Pancreas (tissue), 10 donors: ENCODE results near the gene HIPK2. TPM values are rescaled to one million over a fixed set of nuclear protein-coding genes. Genes with fewer than 3 reads are reported as not detected.

Source experiments
- ATAC-seq, 4 donors: fragments of 200-7000 bp; cut with Tn5 transposase; one replicate each; pipeline versions ENCODE4 v1.8.0 to v1.9.1; 2020; ENCODE audit warnings: mild to moderate bottlenecking in 4 of 4, moderate library complexity in 4 of 4
- DNase-seq, 6 donors: peaks; one replicate each; pipeline ENCODE4 v3.0.0-alpha.2; 2020
- FAIRE-seq: peaks from 2 replicates; lab custom pipeline; 2012; peaks lifted over from hg19 to GRCh38; lab: Jason Lieb, UNC
- H3K27ac ChIP-seq, 4 donors: fragments of 200-600 bp; sonication (generic); 1 replicate in 3 of 4; 2 replicates in 1 of 4; pipeline versions ENCODE4 v1.5.0 to v1.8.0; 2020
- H3K27me3 ChIP-seq, 4 donors: fragments of 200-600 bp; one replicate each; pipeline ENCODE4 v1.8.0; 2021
- H3K36me3 ChIP-seq, 3 donors: fragments of 200-600 bp; sonication (generic) in 1 of 3; one replicate each; pipeline versions ENCODE4 v1.5.0 to v1.8.0; 2020 to 2021
- H3K4me1 ChIP-seq, 3 donors: fragments of 200-600 bp; one replicate each; pipeline ENCODE4 v1.8.0; 2021
- H3K4me3 ChIP-seq, 4 donors: fragments of 200-600 bp; sonication (generic) in 2 of 4; one replicate each; pipeline versions ENCODE4 v1.5.0 to v1.8.0; 2020 to 2021
- H3K9me3 ChIP-seq, 4 donors: fragments of 200-600 bp; one replicate each; pipeline ENCODE4 v1.8.0; 2021
- WGBS, 2 donors: extraction: QIAGEN DNeasy Blood & Tissue Kit; methylation state at CpG; one replicate each; pipeline ENCODE4 v1.1.7; 2013; 5-methylcytosine and 5-hydroxymethylcytosine counted together
- intact Hi-C, 3 donors: fragments of 100-400 bp; cut with DNase I; formaldehyde crosslinking; loops; one replicate each; pipeline versions ENCODE4 v1.11.1 to v1.14.2; 2022
- polyA plus RNA-seq, 2 donors: library from polyadenylated mRNA; stranded (reverse); fragments of 200-250 nt; gene quantifications; one replicate each; pipeline ENCODE4 v1.2.3, GENCODE V29; 2013
- total RNA-seq, 6 donors: library from RNA; stranded (reverse); fragmentation: NEBNext Ultra II Directional in 4 of 6; extraction: Animal tissue kit (Norgen Biotek cat#: 25700) in 4 of 6; gene quantifications; one replicate each; pipeline versions ENCODE4 v1.2.1 to v1.2.4, GENCODE V29; 2021 to 2023
- TF ChIP-seq, protein P1 (sequence below), 4 donors: fragments of 200-600 bp; sonication (generic) in 3 of 4; IDR thresholded peaks; one replicate each; pipeline versions ENCODE4 v1.5.0 to v1.8.0; 2021; ENCODE audit warnings: antibody characterized with exemption in 4 of 4
- donor health status: healthy with polysubstance abuse.
- donor health status: DM: no; HTN: no; CAD: no; lungs with moderate emphysema.
- donor health status: DM: no; HTN: no; CAD: no.
- donor health status: control.
- donor health status: control.
- donor health status: Bipolar disorder and iron deficiency.
- donor health status: DM: yes; HTN: yes; CAD: no.
- donor health status: DM: no; HTN: no; CAD: no.
- donor health status: DM: no; HTN: no; CAD: no.
- donor health status: DM: yes; HTN: yes; CAD: no.

Gene HIPK2
- total and polyA plus RNA-seq, 8 donors = 6.7 to 49.0 (median 24.7) TPM

DNA sequence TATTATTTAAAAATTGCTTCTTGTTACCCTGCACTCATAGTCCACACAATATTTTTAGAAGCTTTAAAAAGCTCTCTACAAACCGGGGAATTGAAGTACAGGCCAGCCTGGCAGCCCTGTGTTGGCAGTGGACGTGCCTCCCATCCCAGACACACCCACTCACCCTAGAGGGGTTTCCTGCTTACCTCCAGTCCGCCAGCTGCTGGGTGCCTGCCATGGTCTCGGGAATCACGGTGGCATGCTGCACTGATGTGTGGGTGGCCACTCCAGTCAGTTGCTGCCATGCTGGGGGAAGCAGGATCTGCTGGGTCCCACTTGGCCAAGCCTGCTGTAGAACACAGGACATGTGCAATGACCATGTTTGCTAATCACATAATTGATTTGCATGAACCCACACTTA lies 173.9 kb downstream of the HIPK2 start:
- Histone ChIP-seq H3K27me3 (no peaks in the 10 kb centered on the region), H3K9me3 (no peaks in the 10 kb centered on the region), H3K36me3 (peaks cover 0 to 25% (median 3%) of the 10 kb centered on the region in 3 donors), H3K27ac (no peak overlapping the region), H3K4me1 (peaks cover 0 to 1% (median under 1%) of the 10 kb centered on the region in 3 donors), H3K4me3 (no peak overlapping the region)
- TF ChIP-seq, protein P1, sequence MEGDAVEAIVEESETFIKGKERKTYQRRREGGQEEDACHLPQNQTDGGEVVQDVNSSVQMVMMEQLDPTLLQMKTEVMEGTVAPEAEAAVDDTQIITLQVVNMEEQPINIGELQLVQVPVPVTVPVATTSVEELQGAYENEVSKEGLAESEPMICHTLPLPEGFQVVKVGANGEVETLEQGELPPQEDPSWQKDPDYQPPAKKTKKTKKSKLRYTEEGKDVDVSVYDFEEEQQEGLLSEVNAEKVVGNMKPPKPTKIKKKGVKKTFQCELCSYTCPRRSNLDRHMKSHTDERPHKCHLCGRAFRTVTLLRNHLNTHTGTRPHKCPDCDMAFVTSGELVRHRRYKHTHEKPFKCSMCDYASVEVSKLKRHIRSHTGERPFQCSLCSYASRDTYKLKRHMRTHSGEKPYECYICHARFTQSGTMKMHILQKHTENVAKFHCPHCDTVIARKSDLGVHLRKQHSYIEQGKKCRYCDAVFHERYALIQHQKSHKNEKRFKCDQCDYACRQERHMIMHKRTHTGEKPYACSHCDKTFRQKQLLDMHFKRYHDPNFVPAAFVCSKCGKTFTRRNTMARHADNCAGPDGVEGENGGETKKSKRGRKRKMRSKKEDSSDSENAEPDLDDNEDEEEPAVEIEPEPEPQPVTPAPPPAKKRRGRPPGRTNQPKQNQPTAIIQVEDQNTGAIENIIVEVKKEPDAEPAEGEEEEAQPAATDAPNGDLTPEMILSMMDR (IDR thresholded peaks at IDR 0.05) = no peak
- intact Hi-C loops = no loop called here
- DNase-seq = no peak
- no peak for FAIRE-seq
- no peak for ATAC-seq
- WGBS, 2 donors = 88 to 90% methylated on average over 5 of the region's 5 CpGs

DNA sequence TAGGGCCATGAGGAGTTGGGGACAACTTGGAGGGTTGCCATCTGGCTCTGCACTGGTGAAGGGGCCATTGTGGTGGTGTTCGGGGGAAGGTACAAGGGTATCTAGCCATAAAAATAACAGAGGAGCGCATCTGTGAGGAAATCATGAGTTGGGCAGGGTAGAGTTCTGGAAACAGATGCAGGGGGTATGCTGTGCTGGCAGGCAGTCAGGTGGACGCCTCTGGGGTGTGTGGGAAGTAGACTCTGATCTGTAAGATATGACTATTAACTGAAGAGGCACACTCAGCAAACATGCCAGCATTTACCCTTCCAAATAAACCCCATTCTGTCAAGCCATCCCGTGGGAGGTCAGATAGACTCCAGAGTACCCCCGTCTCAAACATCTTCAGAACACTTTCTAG lies 174.5 kb downstream of the HIPK2 start:
- no peak overlapping the region for H3K27ac ChIP-seq
- 70 to 89% methylated on average over 5 of the region's 5 CpGs for WGBS, 2 donors
- H3K9me3 ChIP-seq = no peaks in the 10 kb centered on the region
- DNase-seq = no peak
- no peak overlapping the region for H3K4me3 ChIP-seq
- peaks cover 5 to 7% (median 7%) of the 10 kb centered on the region in 3 donors for H3K4me1 ChIP-seq
- TF ChIP-seq, protein P1 (IDR thresholded peaks at IDR 0.05) = no peak
- peaks cover 0 to 25% (median 3%) of the 10 kb centered on the region in 3 donors for H3K36me3 ChIP-seq
- no peak for ATAC-seq
- FAIRE-seq = no peak
- intact Hi-C loops = no loop called here
- H3K27me3 ChIP-seq = no peaks in the 10 kb centered on the region

DNA sequence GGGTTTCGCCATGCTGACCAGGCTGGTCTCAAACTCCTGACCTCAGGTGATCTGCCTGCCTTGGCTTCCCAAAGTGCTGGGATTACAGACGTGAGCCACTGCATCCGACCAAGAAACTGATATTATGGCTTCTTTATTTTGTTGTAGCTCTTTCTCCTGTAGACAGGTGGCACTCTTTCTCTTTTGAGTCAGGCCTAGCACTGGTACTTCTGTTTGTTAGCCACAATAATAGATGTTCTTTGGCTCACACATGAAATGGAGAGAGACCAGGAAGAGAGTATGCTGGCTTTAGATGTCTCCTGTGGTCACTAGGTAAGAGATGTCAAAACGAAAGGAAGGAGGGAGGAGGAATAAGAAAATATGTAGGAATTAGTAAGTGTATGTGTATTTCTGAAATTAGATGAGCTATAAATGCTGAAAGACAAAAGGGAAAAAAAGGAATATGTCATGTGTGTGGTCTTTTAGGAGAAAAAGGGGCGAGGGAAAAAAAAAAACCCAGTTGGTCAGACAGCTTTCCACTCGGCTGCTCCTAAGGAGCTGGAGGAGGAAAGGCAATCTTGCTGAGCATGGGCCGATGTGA lies 175.6 kb downstream of the HIPK2 start:
- ATAC-seq = peak in 3 of 4 donors; percentile 66 to 72 (median 70)
- Histone ChIP-seq H3K27ac (no peak overlapping the region), H3K36me3 (peaks cover 0 to 35% (median 3%) of the 10 kb centered on the region in 3 donors), H3K27me3 (no peaks in the 10 kb centered on the region), H3K4me1 (peaks cover 6 to 8% (median 7%) of the 10 kb centered on the region in 3 donors), H3K9me3 (no peaks in the 10 kb centered on the region), H3K4me3 (no peak overlapping the region)
- FAIRE-seq = no peak
- no peak for DNase-seq
- intact Hi-C loops = no loop called here
- 81 to 83% methylated on average over 7 of the region's 7 CpGs for WGBS, 2 donors
- TF ChIP-seq, protein P1 (IDR thresholded peaks at IDR 0.05) = peak in 2 of 4 donors; percentile 19 to 22

DNA sequence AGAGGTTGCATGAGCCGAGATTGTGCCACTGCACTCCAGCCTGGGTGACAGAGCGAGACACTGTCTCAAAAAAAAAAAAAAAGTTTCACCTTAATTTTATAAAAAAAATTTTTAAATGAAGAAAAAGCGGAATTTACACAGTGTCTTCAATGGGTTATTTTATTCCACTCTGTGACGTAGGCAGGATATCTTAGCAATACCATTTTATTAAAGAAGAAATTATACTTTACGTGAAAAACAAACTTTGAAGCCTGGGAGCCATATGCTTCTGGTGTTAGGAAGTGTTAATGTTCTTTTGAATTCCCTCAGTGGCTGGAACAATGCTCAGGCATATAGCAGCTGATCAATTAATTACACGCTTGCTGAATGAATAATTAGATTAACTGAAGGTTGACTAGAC lies 176.6 kb downstream of the HIPK2 start:
- 97 to 98% methylated on average over 6 of the region's 6 CpGs for WGBS, 2 donors
- no peak for FAIRE-seq
- Histone ChIP-seq H3K4me3 (no peak overlapping the region), H3K27me3 (no peaks in the 10 kb centered on the region), H3K36me3 (peaks cover 0 to 45% (median 8%) of the 10 kb centered on the region in 3 donors), H3K27ac (no peak overlapping the region), H3K9me3 (no peaks in the 10 kb centered on the region), H3K4me1 (peaks cover 6 to 8% (median 7%) of the 10 kb centered on the region in 3 donors)
- TF ChIP-seq, protein P1 (IDR thresholded peaks at IDR 0.05) = no peak
- ATAC-seq = no peak
- DNase-seq = no peak
- intact Hi-C loops = no loop called here

DNA sequence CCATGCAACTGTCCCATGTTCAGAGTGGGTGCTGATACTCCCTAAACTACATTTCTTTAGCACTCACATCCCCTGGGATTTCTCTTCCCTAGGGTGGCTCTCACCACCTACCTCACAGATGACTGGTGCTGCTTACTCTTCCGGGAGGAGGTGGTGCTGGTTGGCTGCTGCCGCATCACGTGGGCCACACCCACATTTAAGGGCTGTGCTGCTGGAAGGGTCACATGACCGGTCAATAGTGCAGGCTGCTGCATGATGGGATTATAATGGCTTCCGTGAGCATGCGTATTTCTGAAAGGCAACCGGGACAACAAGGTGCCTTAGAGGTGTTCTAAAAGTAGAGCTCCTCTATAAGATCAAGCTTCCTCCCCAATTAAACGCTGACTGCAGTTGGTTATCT lies 177.5 kb downstream of the HIPK2 start:
- ATAC-seq = no peak
- TF ChIP-seq, protein P1 (IDR thresholded peaks at IDR 0.05) = no peak
- no peak for FAIRE-seq
- Histone ChIP-seq H3K9me3 (no peaks in the 10 kb centered on the region), H3K4me3 (no peak overlapping the region), H3K36me3 (peaks cover 0 to 53% (median 13%) of the 10 kb centered on the region in 3 donors), H3K27me3 (no peaks in the 10 kb centered on the region), H3K4me1 (peaks cover 6 to 8% (median 7%) of the 10 kb centered on the region in 3 donors), H3K27ac (no peak overlapping the region)
- 95 to 97% methylated on average over 8 of the region's 8 CpGs for WGBS, 2 donors
- DNase-seq = no peak
- intact Hi-C loops = no loop called here
